GM12874 (cell line): ENCODE results near the gene PRKN.

ENCODE experiments used
- CTCF ChIP-seq: IDR thresholded peaks from 2 replicates; pipeline ENCODE4 v1.5.1; 2011; ENCODE audit warnings: low read depth, mild to moderate bottlenecking, control low read depth, low read length, moderate library complexity; ENCODE audit not compliant: insufficient read depth

PRKN gene

DNA sequence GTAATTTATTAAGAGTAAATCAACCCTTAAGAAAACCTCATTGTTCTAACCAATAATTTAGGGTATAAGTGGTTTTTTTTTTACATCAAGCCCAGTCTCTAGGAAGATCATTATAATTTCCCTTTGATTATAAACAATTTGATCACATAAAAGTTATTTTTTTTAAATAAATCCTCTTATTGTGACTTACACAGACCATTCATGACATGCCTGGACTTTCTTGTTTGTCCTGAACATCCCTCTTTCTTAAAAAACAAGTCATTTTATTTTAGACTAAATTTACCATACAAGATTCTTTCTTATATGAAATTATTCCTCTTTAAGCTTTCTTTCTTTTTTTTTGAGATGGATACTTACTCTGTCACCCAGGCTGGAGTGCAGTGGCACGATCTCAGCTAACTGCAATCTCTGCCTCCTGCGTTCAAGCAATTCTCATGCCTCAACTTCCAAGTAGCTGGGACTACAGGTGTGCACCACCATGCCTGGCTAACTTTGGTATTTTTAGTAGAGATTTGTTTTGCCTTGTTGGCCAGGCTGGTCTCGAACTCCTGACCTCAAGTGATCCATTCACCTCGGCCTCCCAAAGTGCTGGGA, 1400.1 kb downstream of the PRKN start:
- TF ChIP-seq CTCF: no peak

GRCh38 chr6:161319231-161319630, 1408.3 kb downstream of the PRKN start:
- TF ChIP-seq CTCF: no peak

GRCh38 chr6:161318456-161318855, 1409.1 kb downstream of the PRKN start:
- no peak for TF ChIP-seq CTCF

DNA sequence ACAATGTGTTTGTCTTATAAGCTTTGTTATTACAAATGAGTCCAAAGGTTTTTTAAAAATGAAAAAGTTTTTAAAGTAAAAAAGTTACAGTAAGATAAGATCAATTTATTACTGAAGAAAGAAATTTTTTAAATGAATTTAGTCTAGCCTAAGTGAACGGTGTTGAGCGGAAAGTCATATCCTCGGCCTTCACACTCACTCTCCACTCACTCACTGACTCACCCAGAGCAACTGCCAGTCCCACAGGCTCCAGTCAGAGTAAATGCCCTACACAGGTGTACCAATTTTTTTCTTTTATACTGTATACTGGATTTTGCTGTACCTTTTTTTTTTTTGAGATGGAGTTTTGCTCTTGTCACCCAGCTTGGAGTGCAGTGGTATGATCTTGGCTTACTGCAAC, 1411.0 kb downstream of the PRKN start:
- TF ChIP-seq CTCF: no peak

- TF ChIP-seq CTCF: no peak
Observed at GRCh38 chr6:161313940-161314509, 1413.5 kb downstream of the PRKN start.

DNA sequence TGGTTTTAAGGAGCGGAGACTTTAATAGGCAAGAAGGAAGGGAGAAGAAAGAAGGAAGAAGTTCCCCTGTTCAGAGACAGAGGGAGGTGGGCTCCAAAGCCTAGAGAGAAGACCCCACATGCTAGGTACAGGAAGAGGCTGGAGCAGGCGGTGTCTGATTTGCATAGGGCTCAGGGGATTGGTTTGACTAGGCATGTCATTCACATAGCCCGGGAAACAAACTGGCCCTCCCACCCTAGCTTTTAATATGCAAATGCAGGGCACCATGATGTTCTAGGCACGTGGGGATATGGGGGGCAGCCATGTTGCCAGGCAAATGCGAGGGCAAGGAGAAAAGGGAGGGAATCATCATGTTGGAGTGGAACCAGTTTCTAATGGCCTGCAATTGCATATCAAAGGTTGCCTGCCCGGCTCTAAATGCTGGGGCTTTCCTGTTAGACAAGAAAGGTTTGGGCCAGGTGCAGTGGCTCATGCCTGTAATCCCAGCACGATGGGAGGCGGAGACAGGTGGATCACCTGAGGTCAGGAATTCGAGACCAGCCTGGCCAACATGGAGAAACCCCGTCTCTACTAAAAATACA, 1419.4 kb downstream of the PRKN start:
- no peak for TF ChIP-seq CTCF

- no peak for TF ChIP-seq CTCF
Observed at GRCh38 chr6:161305860-161306259, 1421.7 kb downstream of the PRKN start.
